Spleen (tissue), 3 donors: Measurements from ENCODE around the gene USF3.

Experiments used
- POLR2A ChIP-seq, 3 donors: fragments of 450-650 bp; IDR thresholded peaks; one replicate each; pipeline ENCODE4 v1.5.1; 2017; ENCODE audit warnings: antibody characterized with exemption in 3 of 3, mild to moderate bottlenecking in 1 of 3
- POLR2AphosphoS5 ChIP-seq, 3 donors: sonication (generic); formaldehyde crosslinking; IDR thresholded peaks; one replicate each; pipeline ENCODE4 v1.5.1; 2017; ENCODE audit warnings: antibody characterized with exemption in 3 of 3

DNA sequence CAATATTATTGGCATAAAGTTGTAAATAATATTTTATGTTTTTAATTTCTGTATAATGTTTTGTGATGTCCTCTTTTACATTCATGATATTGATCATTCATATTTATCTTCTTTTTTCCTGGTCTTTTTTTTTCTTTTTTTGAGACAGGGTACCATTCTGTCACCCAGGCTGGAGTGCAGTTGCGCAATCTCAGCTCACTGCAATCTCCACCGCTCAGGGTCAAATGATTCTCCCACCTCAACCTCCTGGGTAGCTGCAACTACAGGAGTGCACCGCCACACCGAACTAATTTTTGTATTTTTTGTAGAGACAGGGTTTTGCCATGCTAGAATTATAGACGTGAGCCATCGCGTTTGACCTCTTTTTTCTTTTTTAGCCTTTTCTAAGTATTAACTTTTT, 52.9 kb downstream of the USF3 start:
- TF ChIP-seq POLR2AphosphoS5 (IDR thresholded peaks at IDR 0.05) (no peak), POLR2A (IDR thresholded peaks at IDR 0.05) (no peak)
